OCI-LY1 (cell line): Measurements from ENCODE around the gene CRTAP.

Source experiments
- H2AFZ ChIP-seq: fragments of 200-600 bp; sonication (generic), shearing (Covaris generic); 2 replicates; pipeline ENCODE4 v1.6.0; 2014; ENCODE audit warnings: antibody characterized with exemption, mild to moderate bottlenecking, low read length
- H3F3A ChIP-seq: fragments of 200-600 bp; sonication (generic), shearing (Covaris generic); 2 replicates; pipeline ENCODE4 v1.6.0; 2014; ENCODE audit warnings: mild to moderate bottlenecking, antibody characterized with exemption, low read length, moderate library complexity; ENCODE audit not compliant: insufficient read depth
- H3K27ac ChIP-seq: fragments of 200-600 bp; sonication (generic); 2 replicates; pipeline ENCODE4 v1.5.1; 2014; ENCODE audit warnings: low read length, mixed run types, mild to moderate bottlenecking, low read depth; ENCODE audit not compliant: poor library complexity, severe bottlenecking
- H3K27me3 ChIP-seq: fragments of 200-600 bp; sonication (generic); 2 replicates; pipeline ENCODE4 v1.6.0; 2014; ENCODE audit warnings: antibody characterized with exemption, mild to moderate bottlenecking, low read length, moderate library complexity; ENCODE audit not compliant: insufficient read depth
- H3K36me3 ChIP-seq: fragments of 200-600 bp; sonication (generic); 2 replicates; pipeline ENCODE4 v1.6.1; 2014; ENCODE audit warnings: mild to moderate bottlenecking, antibody characterized with exemption, low read length, moderate library complexity, mixed read lengths; ENCODE audit not compliant: insufficient read depth
- H3K4me1 ChIP-seq: fragments of 200-600 bp; sonication (generic); 2 replicates; pipeline ENCODE4 v1.5.1; 2014; ENCODE audit warnings: mild to moderate bottlenecking, low read length, moderate library complexity; ENCODE audit not compliant: insufficient read depth, severe bottlenecking
- H3K4me2 ChIP-seq: fragments of 200-600 bp; sonication (generic), shearing (Covaris generic); 2 replicates; pipeline ENCODE4 v1.6.1; 2014; ENCODE audit warnings: low read length
- H3K4me3 ChIP-seq: fragments of 200-600 bp; sonication (generic); 2 replicates; pipeline ENCODE4 v1.5.1; 2014; ENCODE audit warnings: low read length, low read depth, mild to moderate bottlenecking, mixed read lengths; ENCODE audit not compliant: poor library complexity, severe bottlenecking
- H3K79me2 ChIP-seq: fragments of 200-600 bp; shearing (Covaris generic); 2 replicates; pipeline ENCODE4 v1.6.1; 2016; ENCODE audit warnings: mixed run types, low read length, mixed read lengths; ENCODE audit not compliant: insufficient read depth
- H3K9ac ChIP-seq: fragments of 200-600 bp; sonication (generic), shearing (Covaris generic); 2 replicates; pipeline ENCODE4 v1.6.1; 2014; ENCODE audit warnings: mild to moderate bottlenecking, low read length, mixed read lengths
- H3K9me2 ChIP-seq: fragments of 200-600 bp; sonication (generic), shearing (Covaris generic); 2 replicates; pipeline ENCODE4 v1.6.1; 2014; ENCODE audit warnings: low read depth, mild to moderate bottlenecking, low read length, mixed read lengths
- H3K9me3 ChIP-seq: fragments of 200-600 bp; shearing (Covaris generic); 2 replicates; pipeline ENCODE4 v1.6.1; 2014; ENCODE audit warnings: low read length, mixed read lengths
- H4K20me1 ChIP-seq: fragments of 200-600 bp; sonication (generic), shearing (Covaris generic); 2 replicates; pipeline ENCODE4 v1.6.0; 2016; ENCODE audit warnings: mild to moderate bottlenecking, low read length; ENCODE audit not compliant: insufficient read depth
- EZH2 ChIP-seq: fragments of 200-600 bp; sonication (generic), shearing (Covaris generic); IDR thresholded peaks from 2 replicates; pipeline ENCODE4 v1.8.0; 2017; ENCODE audit warnings: borderline replicate concordance, mixed run types, mild to moderate bottlenecking, antibody characterized with exemption, low read length, moderate library complexity, mixed read lengths
- TF ChIP-seq, protein P1 (sequence below): fragments of 200-600 bp; sonication (generic), shearing (Covaris generic); IDR thresholded peaks from 2 replicates; pipeline ENCODE4 v1.5.1; 2017; ENCODE audit warnings: mild to moderate bottlenecking, antibody characterized with exemption, low read length, moderate library complexity, mixed read lengths

The CRTAP gene

DNA sequence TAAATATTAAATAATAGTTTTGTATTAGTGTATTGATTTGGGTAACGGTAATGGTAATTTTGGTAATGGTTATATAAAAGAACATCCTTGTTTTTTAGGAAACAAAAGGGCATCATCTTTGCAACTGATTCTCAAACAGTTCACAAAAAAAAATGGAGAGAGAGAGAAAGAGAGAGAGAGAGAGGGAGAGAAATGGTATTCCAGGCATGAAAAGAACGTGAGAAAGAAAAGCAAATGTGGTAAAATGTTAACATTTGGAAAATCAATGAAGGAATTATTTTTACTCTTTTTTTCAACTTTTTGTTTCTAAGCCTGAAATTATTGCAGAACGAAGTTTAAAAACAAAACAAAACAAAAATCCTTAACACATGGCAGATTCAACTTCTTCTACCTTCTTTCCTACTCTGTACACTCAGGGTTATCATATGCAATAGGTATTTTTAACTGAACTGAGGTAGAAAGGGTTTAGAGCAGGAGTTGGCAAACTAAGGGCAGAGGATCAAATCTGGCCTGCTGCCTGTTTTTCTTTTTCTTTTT is 14.6 kb upstream of the CRTAP start:
- no peak overlapping the region for H2AFZ ChIP-seq
- H3K9me3 ChIP-seq = no peaks in the 10 kb centered on the region
- no peak overlapping the region for H3K9ac ChIP-seq
- peaks cover 16% of the 10 kb centered on the region; the same call in 1 of the 2 replicates for H3K79me2 ChIP-seq
- no peaks in the 10 kb centered on the region for H3F3A ChIP-seq
- no peak overlapping the region for H3K4me3 ChIP-seq
- H3K27ac ChIP-seq = no peak overlapping the region
- peaks cover 14% of the 10 kb centered on the region for H3K4me1 ChIP-seq
- no peaks in the 10 kb centered on the region for H3K9me2 ChIP-seq
- TF ChIP-seq, protein P1, sequence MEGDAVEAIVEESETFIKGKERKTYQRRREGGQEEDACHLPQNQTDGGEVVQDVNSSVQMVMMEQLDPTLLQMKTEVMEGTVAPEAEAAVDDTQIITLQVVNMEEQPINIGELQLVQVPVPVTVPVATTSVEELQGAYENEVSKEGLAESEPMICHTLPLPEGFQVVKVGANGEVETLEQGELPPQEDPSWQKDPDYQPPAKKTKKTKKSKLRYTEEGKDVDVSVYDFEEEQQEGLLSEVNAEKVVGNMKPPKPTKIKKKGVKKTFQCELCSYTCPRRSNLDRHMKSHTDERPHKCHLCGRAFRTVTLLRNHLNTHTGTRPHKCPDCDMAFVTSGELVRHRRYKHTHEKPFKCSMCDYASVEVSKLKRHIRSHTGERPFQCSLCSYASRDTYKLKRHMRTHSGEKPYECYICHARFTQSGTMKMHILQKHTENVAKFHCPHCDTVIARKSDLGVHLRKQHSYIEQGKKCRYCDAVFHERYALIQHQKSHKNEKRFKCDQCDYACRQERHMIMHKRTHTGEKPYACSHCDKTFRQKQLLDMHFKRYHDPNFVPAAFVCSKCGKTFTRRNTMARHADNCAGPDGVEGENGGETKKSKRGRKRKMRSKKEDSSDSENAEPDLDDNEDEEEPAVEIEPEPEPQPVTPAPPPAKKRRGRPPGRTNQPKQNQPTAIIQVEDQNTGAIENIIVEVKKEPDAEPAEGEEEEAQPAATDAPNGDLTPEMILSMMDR = no peak
- TF ChIP-seq EZH2 = no peak
- H4K20me1 ChIP-seq = no peaks in the 10 kb centered on the region
- H3K4me2 ChIP-seq = no peak overlapping the region
- peaks cover 2% of the 10 kb centered on the region; the same call in 1 of the 2 replicates for H3K36me3 ChIP-seq
- H3K27me3 ChIP-seq = no peaks in the 10 kb centered on the region

DNA sequence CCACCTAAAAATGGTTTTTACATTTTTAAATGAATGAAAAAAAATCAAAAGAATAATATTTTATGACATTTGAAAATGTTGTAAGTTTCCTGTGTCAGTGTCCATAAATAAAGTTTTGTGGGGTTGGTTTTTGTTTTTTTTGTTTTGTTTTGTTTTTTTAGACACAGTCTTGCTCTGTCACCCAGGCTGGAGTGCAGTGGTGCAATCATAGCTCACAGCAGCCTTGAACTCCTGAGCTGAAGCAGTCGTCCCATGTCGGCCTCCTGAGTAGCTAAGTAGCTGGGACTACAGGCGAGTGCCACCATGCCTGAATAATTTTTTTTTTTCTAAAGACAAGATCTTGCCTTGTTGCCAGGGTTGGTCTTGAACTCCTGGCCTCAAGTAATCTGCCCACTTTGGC is 14.1 kb upstream of the CRTAP start:
- TF ChIP-seq, protein P1 = no peak
- no peak for TF ChIP-seq EZH2
- no peak overlapping the region for H3K4me3 ChIP-seq
- H2AFZ ChIP-seq = no peak overlapping the region
- H3K79me2 ChIP-seq = peaks cover 11% of the 10 kb centered on the region; the same call in 1 of the 2 replicates
- H3K9me3 ChIP-seq = no peaks in the 10 kb centered on the region
- H3K4me1 ChIP-seq = peaks cover 14% of the 10 kb centered on the region
- H3F3A ChIP-seq = no peaks in the 10 kb centered on the region
- no peak overlapping the region for H3K9ac ChIP-seq
- no peaks in the 10 kb centered on the region for H3K9me2 ChIP-seq
- no peaks in the 10 kb centered on the region for H3K36me3 ChIP-seq
- H3K27ac ChIP-seq = no peak overlapping the region
- H3K27me3 ChIP-seq = no peaks in the 10 kb centered on the region
- no peak overlapping the region for H3K4me2 ChIP-seq
- H4K20me1 ChIP-seq = no peaks in the 10 kb centered on the region

DNA sequence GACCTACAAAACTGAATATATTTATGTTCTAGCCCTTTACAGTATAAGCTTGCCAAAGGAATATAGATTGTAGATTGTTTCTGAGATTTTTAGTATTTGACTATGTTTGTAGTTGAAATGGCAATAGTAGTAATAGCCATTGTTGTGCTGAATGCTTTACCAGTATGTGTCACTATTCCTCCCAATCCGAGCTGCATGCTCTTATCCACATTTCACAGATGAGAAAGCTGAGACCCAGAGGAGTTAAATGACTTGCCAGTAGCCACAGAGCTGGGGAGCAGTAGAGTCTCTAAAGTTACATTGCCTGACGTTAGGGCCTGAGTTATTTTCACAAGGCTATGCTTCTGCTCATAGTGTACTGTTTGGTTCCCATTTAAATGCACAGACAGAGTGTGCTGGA is 13.6 kb upstream of the CRTAP start:
- Histone ChIP-seq H3K36me3 (no peaks in the 10 kb centered on the region), H3K9me2 (no peaks in the 10 kb centered on the region), H3F3A (no peaks in the 10 kb centered on the region), H3K4me3 (no peak overlapping the region), H3K79me2 (peaks cover 11% of the 10 kb centered on the region; the same call in 1 of the 2 replicates), H3K9me3 (no peaks in the 10 kb centered on the region), H2AFZ (no peak overlapping the region), H3K27ac (no peak overlapping the region), H4K20me1 (no peaks in the 10 kb centered on the region), H3K27me3 (no peaks in the 10 kb centered on the region), H3K4me1 (peaks cover 14% of the 10 kb centered on the region), H3K4me2 (no peak overlapping the region), H3K9ac (no peak overlapping the region)
- no peak for TF ChIP-seq EZH2
- TF ChIP-seq, protein P1 = no peak
